ENCODE results near the gene CHRNA4. TPM values are rescaled to one million over a fixed set of nuclear protein-coding genes. Genes with fewer than 3 reads are reported as not detected.

Gene CHRNA4
- total and polyA plus RNA-seq, 2 of the 13 experiments (the other 11 are each of a cell fraction or from before 2014, with no cell fraction given): not detected

GRCh38 chr20:63337786-63338420 is 23.2 kb downstream of the CHRNA4 start:
- no peak for DNase-seq (ENCODE audit: low spot score)
- H3K4me2 ChIP-seq (ENCODE audit: low read depth, low read length): no peak overlapping the region
- H3K4me3 ChIP-seq (replicated peaks in 1 of 3; ENCODE audit: insufficient read depth in 1 of 3, low read depth in 2 of 3, low read length in 3 of 3): no peak overlapping the region
- FAIRE-seq: no peak
- WGBS (ENCODE audit: low lambda C conversion rate): 50% methylated on average over 12 of the region's 12 CpGs
- H3K79me2 ChIP-seq (ENCODE audit: insufficient read depth, low read length): no peaks in the 10 kb centered on the region
- no peak for ATAC-seq
- H3K9me3 ChIP-seq (ENCODE audit: low read length): no peaks in the 10 kb centered on the region
- POLR2A ChIA-PET: no interaction called here
- no peaks in the 10 kb centered on the region for H3K36me3 ChIP-seq (replicated peaks in 1 of 2; ENCODE audit: control insufficient read depth in 1 of 2, insufficient read depth in 2 of 2, low read length in 2 of 2)
- BruUV-seq (replicated peaks): no TSS peak
- H2AFZ ChIP-seq (ENCODE audit: low read length): no peak overlapping the region
- no peaks in the 10 kb centered on the region for H4K20me1 ChIP-seq (ENCODE audit: insufficient read depth, low read length)
- intact Hi-C loops (cut with micrococcal nuclease; ENCODE audit: unreplicated experiment): loop anchor here (2.0 kb wide), 1 partner anchor 29 kb away; no protein-coding TSS in a partner anchor
- peaks cover 1 to 31% of the 10 kb centered on the region in 2 experiments for H3K27me3 ChIP-seq (ENCODE audit: control insufficient read depth in 1 of 2, insufficient read depth in 2 of 2, low read length in 2 of 2)
- no peak overlapping the region for H3K9ac ChIP-seq (ENCODE audit: insufficient read depth, low read depth, low read length)
- in situ Hi-C loops (cut with HindIII; ENCODE audit: extremely low pct_ligation_motif_present, low pct_unique_long_range_greater_than_20kb): no loop called here
- CTCF ChIA-PET (ENCODE audit: low intra/inter-chr PET ratio, low total read pairs): no interaction called here
- no peak overlapping the region for H3K27ac ChIP-seq (ENCODE audit: extremely low read length, insufficient read depth, low read length)
- no peaks in the 10 kb centered on the region for H3K4me1 ChIP-seq (ENCODE audit: insufficient read depth, low read length)
- no peak for TF ChIP-seq ZC3H4 (CRISPR knock-in tag; IDR thresholded peaks at IDR 0.05; ENCODE audit: borderline replicate concordance)
- TF ChIP-seq HCFC1 (IDR thresholded peaks at IDR 0.05; ENCODE audit: low read depth, low read length): no peak
- no peak for TF ChIP-seq ZNF34 (CRISPR knock-in tag; IDR thresholded peaks at IDR 0.05; ENCODE audit: borderline replicate concordance)
- TF ChIP-seq ZNF703 (CRISPR knock-in tag; IDR thresholded peaks at IDR 0.05; ENCODE audit: borderline replicate concordance): no peak
- no peak for TF ChIP-seq ZNF460 (CRISPR knock-in tag; IDR thresholded peaks at IDR 0.05; ENCODE audit: borderline replicate concordance)
- TF ChIP-seq ZNF652 (CRISPR knock-in tag; IDR thresholded peaks at IDR 0.05; ENCODE audit: borderline replicate concordance, low read depth): no peak
- no peak for TF ChIP-seq CCAR2 (optimal IDR thresholded peaks at IDR 0.05; ENCODE audit: low read depth, low read length)
- no peak for TF ChIP-seq STAT6 (CRISPR knock-in tag; IDR thresholded peaks at IDR 0.05; ENCODE audit: borderline replicate concordance)
- no peak for TF ChIP-seq SNAPC5 (CRISPR knock-in tag; IDR thresholded peaks at IDR 0.05; ENCODE audit: borderline replicate concordance)
- no peak for TF ChIP-seq IRF2 (CRISPR knock-in tag; IDR thresholded peaks at IDR 0.05)
- TF ChIP-seq POLR2AphosphoS5 (IDR thresholded peaks at IDR 0.05; ENCODE audit: low read depth, low read length): no peak
- TF ChIP-seq ATF5 (CRISPR knock-in tag; IDR thresholded peaks at IDR 0.05; ENCODE audit: low read depth): no peak
- TF ChIP-seq BCL3 (CRISPR knock-in tag; IDR thresholded peaks at IDR 0.05): no peak
- TF ChIP-seq HNF1A (IDR thresholded peaks at IDR 0.05; ENCODE audit: low read depth): no peak
- no peak for TF ChIP-seq HNF1A (CRISPR knock-in tag; IDR thresholded peaks at IDR 0.05; ENCODE audit: borderline replicate concordance)
